Fibroblast of lung (primary cell): Measurements from ENCODE around the gene EYA2.

ENCODE experiments used
- EZH2 ChIP-seq: IDR thresholded peaks from 2 replicates; pipeline ENCODE4 v1.5.1; 2012; ENCODE audit warnings: low read length, control low read depth, mild to moderate bottlenecking; ENCODE audit errors: missing control alignments
- TF ChIP-seq, protein P1 (sequence below), 2 donors: IDR thresholded peaks in 1 of 2; conservative IDR thresholded peaks in 1 of 2; 1 replicate in 1 of 2; 2 replicates in 1 of 2; pipeline ENCODE4 v1.5.1; 2011 to 2012; ENCODE audit warnings: low read length in 2 of 2, control low read depth in 1 of 2, inconsistent platforms in 1 of 2, low read depth in 1 of 2, mild to moderate bottlenecking in 1 of 2

DNA sequence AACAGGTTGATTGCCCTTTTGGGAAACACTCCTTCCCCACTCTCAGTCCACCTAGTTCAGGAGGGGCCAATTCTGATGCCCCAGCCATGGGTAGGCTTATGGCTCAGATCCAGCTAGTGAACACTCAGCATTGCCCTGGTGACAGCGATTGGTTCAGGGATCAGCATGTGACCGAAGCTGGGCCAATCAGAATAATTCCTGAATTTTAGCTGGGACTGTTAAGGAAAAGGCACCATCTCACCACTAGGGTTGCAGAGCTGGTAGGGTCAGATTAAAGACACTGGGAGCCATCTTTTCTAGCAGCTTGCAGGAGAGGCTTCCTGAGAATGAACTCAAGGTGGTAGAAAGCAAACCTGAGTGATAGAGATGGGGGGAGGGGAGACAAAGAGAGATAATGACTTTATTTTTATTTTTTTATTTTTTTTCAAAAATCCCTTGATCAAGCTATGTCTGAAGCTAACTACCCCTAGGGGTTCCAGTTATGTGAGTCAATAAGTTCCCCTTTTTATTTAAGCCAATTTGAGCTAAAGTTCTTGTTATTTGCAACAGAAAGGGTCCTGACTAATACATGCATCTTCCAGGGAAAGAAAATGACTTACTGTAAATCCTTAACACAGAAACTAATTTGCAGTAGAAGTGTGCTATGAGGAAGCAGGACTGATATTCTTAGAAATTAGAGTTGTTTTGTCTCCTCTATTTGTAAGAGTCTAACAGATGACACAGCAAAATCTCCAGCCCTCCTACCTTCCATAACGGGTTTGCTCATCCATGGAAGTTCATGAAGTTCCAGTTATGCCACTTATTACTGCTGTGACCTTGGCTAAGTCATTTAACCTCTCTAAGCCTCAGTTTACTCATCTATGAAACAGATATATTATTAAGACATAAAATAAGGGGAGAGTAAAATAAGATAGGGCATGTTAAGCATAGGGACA lies 44.7 kb downstream of the EYA2 start:
- TF ChIP-seq, protein P1, sequence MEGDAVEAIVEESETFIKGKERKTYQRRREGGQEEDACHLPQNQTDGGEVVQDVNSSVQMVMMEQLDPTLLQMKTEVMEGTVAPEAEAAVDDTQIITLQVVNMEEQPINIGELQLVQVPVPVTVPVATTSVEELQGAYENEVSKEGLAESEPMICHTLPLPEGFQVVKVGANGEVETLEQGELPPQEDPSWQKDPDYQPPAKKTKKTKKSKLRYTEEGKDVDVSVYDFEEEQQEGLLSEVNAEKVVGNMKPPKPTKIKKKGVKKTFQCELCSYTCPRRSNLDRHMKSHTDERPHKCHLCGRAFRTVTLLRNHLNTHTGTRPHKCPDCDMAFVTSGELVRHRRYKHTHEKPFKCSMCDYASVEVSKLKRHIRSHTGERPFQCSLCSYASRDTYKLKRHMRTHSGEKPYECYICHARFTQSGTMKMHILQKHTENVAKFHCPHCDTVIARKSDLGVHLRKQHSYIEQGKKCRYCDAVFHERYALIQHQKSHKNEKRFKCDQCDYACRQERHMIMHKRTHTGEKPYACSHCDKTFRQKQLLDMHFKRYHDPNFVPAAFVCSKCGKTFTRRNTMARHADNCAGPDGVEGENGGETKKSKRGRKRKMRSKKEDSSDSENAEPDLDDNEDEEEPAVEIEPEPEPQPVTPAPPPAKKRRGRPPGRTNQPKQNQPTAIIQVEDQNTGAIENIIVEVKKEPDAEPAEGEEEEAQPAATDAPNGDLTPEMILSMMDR (conservative IDR thresholded peaks at IDR 0.05 in 1 of 2, IDR thresholded peaks at IDR 0.05 in 1 of 2; ENCODE audit: low read depth in 1 of 2, low read length in 2 of 2): peak in 1 of 2 donors; percentile 19
- TF ChIP-seq EZH2: no peak
